ENCODE measurements around the gene CLEC2A.
"Not testable (repeated sequence)": the region's sequence is repeated elsewhere in the genome, so short reads cannot be mapped to it uniquely, and the experiment has no call there.

The CLEC2A gene

GRCh38 chr12:9932270-9932669, at the start of gene CLEC2A:
Gene CLEC2A (minus strand): TSS chr12:9932370. CDS start chr12:9932329, 41 bp downstream.
- DNase-seq: no peak

- DNase-seq: no peak
Measured at GRCh38 chr12:9980126-9980525, 48.0 kb upstream of the CLEC2A start.

GRCh38 chr12:9977916-9978315, 45.7 kb upstream of the CLEC2A start:
- DNase-seq: no peak

- DNase-seq: not testable (repeated sequence)
Measured at GRCh38 chr12:9976626-9977025, 44.5 kb upstream of the CLEC2A start.

GRCh38 chr12:9975614-9976013, 43.4 kb upstream of the CLEC2A start:
- DNase-seq: no peak

GRCh38 chr12:9974731-9975130, 42.6 kb upstream of the CLEC2A start:
- DNase-seq: not testable (repeated sequence)

GRCh38 chr12:9973949-9974348, 41.8 kb upstream of the CLEC2A start:
- DNase-seq: no peak

GRCh38 chr12:9971181-9971580, 39.0 kb upstream of the CLEC2A start, which contains the start of gene CLEC12A:
Gene CLEC12A (plus strand): TSS chr12:9971409. CDS start chr12:9971597, 188 bp downstream.
- no peak for DNase-seq

- DNase-seq: no peak
Measured at GRCh38 chr12:9969673-9970072, 37.5 kb upstream of the CLEC2A start.

- no peak for DNase-seq
Measured at GRCh38 chr12:9961901-9962300, 29.7 kb upstream of the CLEC2A start.

GRCh38 chr12:9961106-9961505, 28.9 kb upstream of the CLEC2A start:
- no peak for DNase-seq

- DNase-seq: no peak
Measured at GRCh38 chr12:9960590-9960989, 28.4 kb upstream of the CLEC2A start.

GRCh38 chr12:9957834-9958233, 25.7 kb upstream of the CLEC2A start:
- DNase-seq: no peak

- not testable (repeated sequence) for DNase-seq
Measured at GRCh38 chr12:9952954-9953729, 21.0 kb upstream of the CLEC2A start.

- DNase-seq: no peak
Measured at GRCh38 chr12:9951026-9951675, 19.0 kb upstream of the CLEC2A start.

- no peak for DNase-seq
Measured at GRCh38 chr12:9948606-9949296, 16.6 kb upstream of the CLEC2A start.

GRCh38 chr12:9947674-9948073, 15.5 kb upstream of the CLEC2A start:
- DNase-seq: no peak

- DNase-seq: no peak
Measured at GRCh38 chr12:9944391-9944790, 12.2 kb upstream of the CLEC2A start.

- DNase-seq: peak; percentile 16
Measured at GRCh38 chr12:9943240-9943639, 11.1 kb upstream of the CLEC2A start.

- DNase-seq: no peak
Measured at GRCh38 chr12:9941838-9942237, 9.7 kb upstream of the CLEC2A start.

GRCh38 chr12:9940375-9940774, 8.2 kb upstream of the CLEC2A start:
- DNase-seq: no peak

- DNase-seq: no peak
Measured at GRCh38 chr12:9936591-9936990, 4.4 kb upstream of the CLEC2A start.

GRCh38 chr12:9935026-9935425, 2.9 kb upstream of the CLEC2A start:
- DNase-seq: no peak

GRCh38 chr12:9933958-9934357, 1.8 kb upstream of the CLEC2A start:
- no peak for DNase-seq
